IPS-20b (cell line): Measurements from ENCODE around the gene SOCS6.
A peak's percentile ranks its signal among the peaks of the same experiment; 100 is the strongest.
"Not testable (repeated sequence)": the region's sequence is repeated elsewhere in the genome, so short reads cannot be mapped to it uniquely, and the experiment has no call there.

Source experiments
- H3K27ac ChIP-seq: one replicate; pipeline ENCODE4 v1.5.1; 2013; ENCODE audit warnings: low read length
- H3K27me3 ChIP-seq: 2 replicates; pipeline ENCODE4 v1.6.1; 2013; ENCODE audit warnings: mild to moderate bottlenecking, low read length, inconsistent platforms; ENCODE audit not compliant: insufficient read depth
- H3K36me3 ChIP-seq: 2 replicates; pipeline ENCODE4 v1.6.1; 2013; ENCODE audit warnings: low read depth, mild to moderate bottlenecking, inconsistent platforms, low read length, moderate library complexity; ENCODE audit not compliant: insufficient read depth
- H3K4me1 ChIP-seq: 2 replicates; pipeline ENCODE4 v1.6.1; 2013; ENCODE audit warnings: mild to moderate bottlenecking, control low read depth, inconsistent platforms, low read length, moderate library complexity; ENCODE audit not compliant: insufficient read depth
- H3K4me3 ChIP-seq: 2 replicates; pipeline ENCODE4 v1.5.1; 2013; ENCODE audit warnings: mild to moderate bottlenecking, low read length, inconsistent platforms
- H3K9ac ChIP-seq: 2 replicates; pipeline ENCODE4 v1.6.1; 2013; ENCODE audit warnings: low read depth, mild to moderate bottlenecking, inconsistent platforms, low read length, moderate library complexity
- H3K9me3 ChIP-seq: 2 replicates; pipeline ENCODE4 v1.6.1; 2013; ENCODE audit warnings: mild to moderate bottlenecking, low read depth, low read length, inconsistent platforms; ENCODE audit not compliant: insufficient read depth

Gene SOCS6

DNA sequence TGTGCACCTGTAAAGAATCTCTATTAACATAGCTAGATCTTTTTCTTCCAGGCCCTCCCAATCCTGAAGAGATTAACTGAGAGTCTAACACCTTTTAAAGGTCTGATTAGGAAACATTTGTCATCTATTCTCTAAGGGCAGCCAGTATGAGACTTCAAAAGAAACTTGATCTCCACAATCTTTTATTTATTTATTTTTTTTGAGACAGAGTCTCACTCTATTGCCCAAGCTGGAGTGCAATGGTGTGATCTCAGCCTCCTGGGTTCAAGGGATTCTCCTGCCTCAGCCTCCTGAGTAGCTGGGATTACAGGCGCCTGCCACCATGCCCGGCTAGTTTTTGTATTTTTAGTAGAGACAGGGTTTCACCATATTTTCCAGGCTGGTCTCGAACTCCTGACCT, 78.5 kb downstream of the SOCS6 start:
- Histone ChIP-seq H3K4me1 (peaks cover 20% of the 10 kb centered on the region), H3K9ac (peak overlapping the region; percentile 55; the same call in 1 of the 2 replicates)
- H3K9me3 ChIP-seq, H3K36me3 ChIP-seq, H3K4me3 ChIP-seq, H3K27ac ChIP-seq, H3K27me3 ChIP-seq: not testable (repeated sequence)

- Histone ChIP-seq H3K9ac (no peak overlapping the region), H3K27ac (no peak overlapping the region), H3K4me1 (peaks cover 20% of the 10 kb centered on the region), H3K4me3 (no peak overlapping the region), H3K9me3 (no peaks in the 10 kb centered on the region), H3K27me3 (no peaks in the 10 kb centered on the region), H3K36me3 (no peaks in the 10 kb centered on the region)
Measured at GRCh38 chr18:70368903-70369302, 80.1 kb downstream of the SOCS6 start.

DNA sequence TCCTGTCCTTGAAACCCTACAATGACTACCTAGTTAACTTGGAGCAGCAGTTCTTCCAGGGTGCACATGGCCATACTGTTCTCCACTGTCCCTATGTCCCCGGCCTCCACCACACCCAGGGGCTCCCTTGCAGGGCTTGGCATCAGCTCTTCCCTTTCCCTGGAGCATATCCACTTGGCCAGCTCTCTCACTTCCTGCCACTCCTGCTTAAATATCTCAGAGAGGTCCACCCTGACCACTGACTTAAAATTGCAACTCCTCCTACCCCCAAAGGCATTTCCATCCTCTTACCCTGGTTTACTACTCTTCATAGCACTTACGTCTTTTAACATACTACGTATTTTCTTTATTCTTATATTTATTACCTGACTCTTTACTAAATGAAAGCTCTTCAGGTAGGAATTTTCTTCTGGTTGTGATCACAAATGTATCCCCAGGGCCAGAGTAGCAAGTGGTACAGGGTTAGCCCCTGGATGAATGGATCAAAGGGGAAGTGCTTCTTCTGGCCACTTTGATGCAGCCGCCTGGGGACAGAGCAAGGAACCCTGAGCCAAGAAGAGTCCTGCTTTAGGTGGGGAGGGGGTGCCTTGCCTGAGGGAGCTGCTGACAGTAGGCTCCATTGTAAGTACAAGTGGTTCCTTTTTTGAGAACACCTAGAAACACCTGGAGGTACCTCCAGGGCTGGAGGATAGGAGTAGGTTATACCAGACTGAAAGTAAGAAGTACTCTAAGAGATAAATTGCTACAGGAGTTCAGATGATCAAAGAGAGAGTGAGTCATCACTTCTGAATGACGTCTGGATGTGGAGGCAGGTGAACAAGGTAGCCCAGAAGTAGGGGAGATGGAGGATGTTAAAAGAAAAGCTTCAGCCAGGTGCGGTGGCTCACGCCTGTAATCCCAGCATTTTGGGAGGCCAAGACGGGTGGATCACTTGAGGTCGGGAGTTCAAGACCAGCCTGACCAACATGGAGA, 82.2 kb downstream of the SOCS6 start:
- H3K36me3 ChIP-seq, result no peaks in the 10 kb centered on the region
- no peak overlapping the region for H3K9ac ChIP-seq
- H3K9me3 ChIP-seq, result 0 out of 2 replicates have a peak, but pooled peaks cover 2% of the 10 kb centered on the region
- H3K27ac ChIP-seq, result no peak overlapping the region
- peaks cover 9% of the 10 kb centered on the region for H3K4me1 ChIP-seq
- H3K4me3 ChIP-seq, result no peak overlapping the region
- no peaks in the 10 kb centered on the region for H3K27me3 ChIP-seq

- Histone ChIP-seq H3K4me1 (peaks cover 2% of the 10 kb centered on the region), H3K9ac (no peak overlapping the region), H3K27ac (no peak overlapping the region)
Measured at GRCh38 chr18:70371908-70372307, 83.1 kb downstream of the SOCS6 start.

DNA sequence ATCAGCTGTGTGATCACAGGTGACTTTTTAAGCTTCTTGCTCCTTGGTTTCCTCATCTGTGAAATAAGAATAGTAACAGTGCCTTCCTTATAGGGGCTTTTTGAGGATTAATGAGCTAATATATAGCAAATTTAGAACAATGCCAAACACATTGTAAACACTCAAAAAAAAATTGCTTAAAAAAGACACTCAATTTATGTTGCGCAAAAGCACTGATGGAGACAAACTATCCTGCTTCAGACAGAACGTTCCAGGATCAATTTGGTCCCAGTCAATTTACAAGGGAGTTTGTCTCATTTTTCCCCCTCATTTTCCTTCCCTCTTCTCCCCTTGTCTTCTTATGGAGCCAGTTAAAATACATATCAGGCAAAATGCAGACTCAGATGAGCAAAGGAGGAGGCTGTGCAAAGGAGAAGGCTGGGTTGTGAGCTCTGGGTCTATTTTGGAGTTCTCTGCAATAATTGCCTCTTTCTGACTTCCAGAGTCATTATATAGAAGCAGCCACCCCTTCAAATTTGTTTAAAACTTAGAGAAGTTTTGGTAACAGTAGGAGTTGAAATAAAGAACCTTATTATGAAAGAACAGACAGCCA, 83.7 kb downstream of the SOCS6 start:
- H3K4me1 ChIP-seq, result no peaks in the 10 kb centered on the region
- no peak overlapping the region for H3K27ac ChIP-seq
- 0 out of 2 replicates have a peak, but pooled peaks cover 2% of the 10 kb centered on the region for H3K9me3 ChIP-seq
- H3K27me3 ChIP-seq, result no peaks in the 10 kb centered on the region
- H3K9ac ChIP-seq, result no peak overlapping the region
- no peaks in the 10 kb centered on the region for H3K36me3 ChIP-seq
- H3K4me3 ChIP-seq, result no peak overlapping the region

More at GRCh38 chr18:70371908-70372307, 83.1 kb downstream of the SOCS6 start:
- H3K27me3 ChIP-seq, result no peaks in the 10 kb centered on the region
- H3K36me3 ChIP-seq, result no peaks in the 10 kb centered on the region
- no peak overlapping the region for H3K4me3 ChIP-seq
- 0 out of 2 replicates have a peak, but pooled peaks cover 2% of the 10 kb centered on the region for H3K9me3 ChIP-seq

DNA sequence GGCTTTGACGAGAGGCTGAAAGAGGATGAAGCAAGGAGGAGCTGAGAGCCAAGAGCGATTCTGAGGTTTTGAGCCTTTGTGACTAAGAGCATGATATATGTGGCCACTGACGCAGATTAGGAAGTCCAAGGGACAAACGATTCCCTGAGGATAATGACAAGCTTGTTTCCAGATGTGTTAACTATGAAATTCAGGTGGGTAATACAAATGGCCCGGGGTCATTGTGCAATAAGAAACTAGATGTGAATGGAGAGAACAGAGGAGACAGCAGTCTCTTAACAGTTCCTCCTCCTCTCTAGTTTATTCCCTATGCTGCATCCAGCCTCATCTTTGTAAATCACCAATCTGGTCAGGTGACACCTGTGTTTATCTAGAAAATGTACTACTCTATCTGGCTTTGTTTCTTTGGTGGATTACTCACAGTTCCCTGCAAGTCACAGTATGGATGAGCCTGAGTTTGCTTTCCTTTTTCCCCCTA, 84.2 kb downstream of the SOCS6 start:
- Histone ChIP-seq H3K4me3 (no peak overlapping the region), H3K9me3 (0 out of 2 replicates have a peak, but pooled peaks cover 2% of the 10 kb centered on the region), H3K4me1 (no peaks in the 10 kb centered on the region), H3K36me3 (no peaks in the 10 kb centered on the region), H3K27ac (no peak overlapping the region), H3K27me3 (no peaks in the 10 kb centered on the region), H3K9ac (no peak overlapping the region)

- Histone ChIP-seq H3K9ac (no peak overlapping the region), H3K36me3 (no peaks in the 10 kb centered on the region), H3K27ac (no peak overlapping the region), H3K4me3 (no peak overlapping the region), H3K27me3 (no peaks in the 10 kb centered on the region), H3K4me1 (no peaks in the 10 kb centered on the region), H3K9me3 (0 out of 2 replicates have a peak, but pooled peaks cover 2% of the 10 kb centered on the region)
Measured at GRCh38 chr18:70374154-70374553, 85.3 kb downstream of the SOCS6 start.

DNA sequence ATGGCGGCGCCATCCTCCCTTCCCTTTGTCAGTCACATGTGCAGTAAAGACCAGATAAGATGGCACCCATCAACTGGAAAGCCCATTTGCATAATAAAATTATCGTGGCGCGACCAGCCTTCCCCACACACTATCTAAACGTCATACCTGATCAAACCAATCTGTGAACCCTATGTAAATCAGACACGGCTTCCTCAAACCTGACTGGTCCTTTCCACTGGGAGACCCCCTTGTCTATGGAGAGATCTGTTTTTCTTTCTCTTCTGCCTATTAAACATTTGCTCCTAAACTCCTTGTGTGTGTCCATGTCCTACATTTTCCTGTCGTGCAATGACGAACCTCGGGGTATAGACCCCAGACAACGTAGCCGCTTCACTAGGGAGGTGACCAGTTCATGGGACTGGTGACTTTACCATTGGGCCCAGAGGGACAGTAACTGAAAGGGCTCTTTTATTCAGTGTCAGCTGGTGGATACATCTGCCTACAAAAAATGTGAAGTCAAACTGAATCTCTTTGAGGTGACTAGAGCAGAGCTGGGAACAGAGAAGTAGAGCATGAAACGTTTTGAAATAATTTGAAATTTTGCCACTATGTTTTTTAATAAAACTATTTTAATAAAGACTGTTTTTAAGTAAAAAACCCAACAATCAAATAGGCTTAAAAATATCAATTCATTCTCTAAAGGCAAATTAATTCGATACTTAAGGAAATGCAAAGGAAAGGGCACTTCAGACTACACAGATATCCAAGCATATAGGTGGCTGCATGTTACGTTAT, 87.5 kb downstream of the SOCS6 start:
- H3K4me1 ChIP-seq, result no peaks in the 10 kb centered on the region
- H3K27me3 ChIP-seq, result no peaks in the 10 kb centered on the region
- no peaks in the 10 kb centered on the region for H3K36me3 ChIP-seq
- no peak overlapping the region for H3K4me3 ChIP-seq
- H3K9ac ChIP-seq, result no peak overlapping the region
- H3K27ac ChIP-seq, result no peak overlapping the region
- 0 out of 2 replicates have a peak, but pooled peaks cover 2% of the 10 kb centered on the region for H3K9me3 ChIP-seq

DNA sequence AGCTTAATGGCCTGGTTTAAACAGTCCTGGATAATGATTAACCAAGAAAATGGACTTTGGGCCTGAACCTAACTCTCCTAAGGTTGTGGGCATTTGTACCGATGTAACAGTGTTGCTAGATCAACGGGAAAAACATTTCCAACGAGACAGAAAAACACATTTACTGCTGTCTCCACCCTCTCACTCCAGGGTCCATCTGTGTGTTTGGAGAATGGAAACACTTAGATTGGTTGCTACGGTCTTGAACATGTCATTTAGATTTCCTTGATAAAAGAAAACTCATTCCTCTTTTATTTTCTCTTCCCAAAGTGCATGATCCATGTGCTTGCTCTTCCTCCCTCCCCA, 88.0 kb downstream of the SOCS6 start:
- no peaks in the 10 kb centered on the region for H3K36me3 ChIP-seq
- H3K27ac ChIP-seq, result no peak overlapping the region
- H3K27me3 ChIP-seq, result no peaks in the 10 kb centered on the region
- H3K4me1 ChIP-seq, result 0 out of 2 replicates have a peak, but pooled peaks cover 2% of the 10 kb centered on the region
- no peak overlapping the region for H3K9ac ChIP-seq
- H3K9me3 ChIP-seq, result 0 out of 2 replicates have a peak, but pooled peaks cover 2% of the 10 kb centered on the region
- H3K4me3 ChIP-seq, result no peak overlapping the region

DNA sequence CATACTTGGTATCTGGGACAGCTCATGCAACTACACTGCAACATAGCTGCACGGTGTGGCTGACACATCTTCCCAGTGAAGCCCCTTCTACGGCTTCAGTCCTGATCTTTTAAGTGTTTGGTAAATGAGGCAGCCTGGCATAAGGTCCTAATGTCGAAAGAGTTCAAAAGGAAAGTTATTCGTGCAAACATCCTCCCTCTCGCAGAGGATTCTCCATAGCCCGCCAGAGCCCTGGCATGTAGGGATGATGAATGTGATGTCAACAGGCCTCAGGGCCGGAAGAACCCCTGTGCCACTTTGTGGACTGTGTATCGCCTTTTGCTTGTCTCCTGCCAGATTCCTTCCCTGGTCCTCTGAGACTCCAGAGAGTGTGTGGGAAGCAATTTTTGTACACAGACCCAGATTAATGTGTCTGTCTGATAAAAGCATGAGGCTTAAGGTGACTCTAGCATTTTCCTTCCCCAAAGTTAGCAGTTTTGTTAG, 88.5 kb downstream of the SOCS6 start:
- no peaks in the 10 kb centered on the region for H3K27me3 ChIP-seq
- 0 out of 2 replicates have a peak, but pooled peaks cover 2% of the 10 kb centered on the region for H3K9me3 ChIP-seq
- no peak overlapping the region for H3K27ac ChIP-seq
- no peak overlapping the region for H3K9ac ChIP-seq
- no peaks in the 10 kb centered on the region for H3K36me3 ChIP-seq
- 0 out of 2 replicates have a peak, but pooled peaks cover 2% of the 10 kb centered on the region for H3K4me1 ChIP-seq
- H3K4me3 ChIP-seq, result no peak overlapping the region
